HG02610 (cell line): ENCODE results near the gene TMEM106C.

Experiments
- ATAC-seq: cut with Tn5 transposase; IDR thresholded peaks from one replicate; pipeline ENCODE4 v1.9.1; 2021; ENCODE audit warnings: mild to moderate bottlenecking, moderate library complexity; ENCODE audit not compliant: unreplicated experiment

TMEM106C gene

GRCh38 chr12:47979166-47979565, 15.8 kb downstream of the TMEM106C start:
- no peak for ATAC-seq

- no peak for ATAC-seq
Measured at GRCh38 chr12:47979686-47980085, 16.3 kb downstream of the TMEM106C start.

- no peak for ATAC-seq
Measured at GRCh38 chr12:47980197-47980596, 16.8 kb downstream of the TMEM106C start.

DNA sequence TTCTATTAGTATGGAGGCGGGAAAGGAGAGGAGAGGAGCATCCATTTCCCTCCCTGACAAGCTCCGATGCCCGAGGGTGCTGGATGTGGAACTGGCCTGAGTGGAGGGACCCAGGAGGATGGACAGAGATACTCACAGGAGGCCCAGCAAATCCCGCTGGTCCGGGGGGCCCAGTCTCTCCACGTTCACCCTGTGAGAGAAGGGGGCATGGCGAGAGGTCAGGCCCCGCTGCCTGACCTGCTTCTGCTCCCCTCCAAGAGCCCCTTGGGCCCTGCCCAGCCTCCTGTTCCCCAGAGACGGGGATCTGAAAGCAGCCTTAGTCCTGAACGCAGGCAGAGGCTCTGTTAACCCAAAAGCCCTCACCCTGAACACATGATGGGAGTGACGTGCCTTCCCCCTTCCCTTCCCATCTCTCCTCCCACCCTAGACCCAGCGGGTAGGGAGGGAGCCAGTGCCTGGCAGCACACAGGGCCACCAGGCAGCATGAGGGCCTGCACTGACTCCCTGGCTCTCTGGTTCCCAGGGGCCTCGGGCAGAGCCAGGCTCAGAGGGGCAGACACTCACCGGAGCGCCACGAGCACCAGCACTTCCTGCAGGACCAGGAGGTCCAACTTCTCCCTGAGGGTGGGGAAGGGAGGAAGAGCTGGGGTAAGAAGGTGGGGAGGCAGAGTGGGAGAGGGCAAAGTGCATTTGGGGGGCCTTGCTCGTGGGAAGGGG, 17.5 kb downstream of the TMEM106C start:
- no peak for ATAC-seq

- no peak for ATAC-seq
Measured at GRCh38 chr12:47981496-47982260, 18.3 kb downstream of the TMEM106C start.

DNA sequence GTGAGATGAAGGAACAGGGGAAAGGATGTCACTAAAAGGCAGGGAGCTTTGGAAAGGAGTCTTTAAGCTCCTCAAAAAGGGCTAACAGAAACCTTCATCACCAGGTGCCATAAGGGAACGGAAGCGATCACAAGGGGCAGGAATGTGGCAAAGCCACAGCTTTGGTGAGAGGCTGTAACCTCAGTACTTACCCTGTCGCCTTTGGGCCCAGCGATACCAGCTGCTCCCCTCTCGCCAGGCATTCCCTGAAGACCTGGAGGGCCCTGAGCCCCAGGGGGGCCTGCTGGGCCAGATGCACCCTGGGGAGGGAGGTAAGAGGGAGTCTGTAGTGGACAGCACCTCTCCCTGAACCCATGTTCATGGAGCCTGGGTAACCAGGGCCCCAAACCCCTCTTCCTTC, 18.9 kb downstream of the TMEM106C start:
- no peak for ATAC-seq

DNA sequence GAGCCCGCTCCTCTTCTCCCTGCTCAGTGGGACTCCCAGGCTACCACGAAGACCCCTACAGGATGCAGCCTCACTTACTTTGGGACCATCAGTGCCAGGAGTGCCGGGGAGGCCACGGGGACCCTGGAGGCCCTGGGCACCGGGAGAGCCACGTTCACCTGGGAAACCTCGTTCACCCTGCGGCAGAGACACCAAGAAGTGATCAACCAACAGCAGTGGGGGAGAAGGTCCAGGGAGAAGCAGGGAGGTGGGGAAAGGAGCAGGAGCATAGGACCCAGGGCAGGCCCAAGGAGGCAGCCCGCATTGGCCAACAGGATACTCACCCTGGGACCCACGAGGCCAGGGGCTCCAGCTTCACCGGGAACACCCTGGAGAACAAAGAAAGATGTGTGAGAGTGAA, 19.4 kb downstream of the TMEM106C start:
- ATAC-seq: no peak

DNA sequence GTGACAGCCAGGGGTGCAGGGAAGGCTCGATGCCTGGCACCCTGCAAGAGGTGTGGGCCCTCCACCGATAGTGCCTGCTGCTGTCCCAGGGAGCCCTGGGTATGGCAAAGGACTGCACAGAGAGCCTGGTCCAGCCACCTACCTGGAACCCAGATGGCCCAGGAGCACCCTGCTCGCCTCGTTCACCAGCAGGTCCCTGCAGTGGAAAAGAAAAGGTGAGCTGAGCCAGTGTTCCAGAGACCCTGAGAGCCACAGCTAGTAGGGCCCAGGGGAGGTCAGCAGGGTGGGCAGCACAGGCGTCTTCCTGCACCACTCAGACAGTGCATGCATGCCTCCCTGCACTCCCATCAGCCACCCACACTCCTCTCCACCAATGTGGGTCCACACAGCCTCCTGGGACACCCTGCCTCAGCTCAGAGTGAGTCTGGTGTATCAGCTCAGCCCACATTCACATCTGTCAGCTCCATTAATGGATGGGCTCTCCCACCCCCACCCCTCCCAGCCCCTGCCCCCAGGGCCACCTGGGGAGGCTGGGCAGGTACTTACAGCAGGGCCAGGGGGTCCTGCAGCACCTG, 20.2 kb downstream of the TMEM106C start:
- no peak for ATAC-seq

- no peak for ATAC-seq
Measured at GRCh38 chr12:47984331-47984801, 21.0 kb downstream of the TMEM106C start.

DNA sequence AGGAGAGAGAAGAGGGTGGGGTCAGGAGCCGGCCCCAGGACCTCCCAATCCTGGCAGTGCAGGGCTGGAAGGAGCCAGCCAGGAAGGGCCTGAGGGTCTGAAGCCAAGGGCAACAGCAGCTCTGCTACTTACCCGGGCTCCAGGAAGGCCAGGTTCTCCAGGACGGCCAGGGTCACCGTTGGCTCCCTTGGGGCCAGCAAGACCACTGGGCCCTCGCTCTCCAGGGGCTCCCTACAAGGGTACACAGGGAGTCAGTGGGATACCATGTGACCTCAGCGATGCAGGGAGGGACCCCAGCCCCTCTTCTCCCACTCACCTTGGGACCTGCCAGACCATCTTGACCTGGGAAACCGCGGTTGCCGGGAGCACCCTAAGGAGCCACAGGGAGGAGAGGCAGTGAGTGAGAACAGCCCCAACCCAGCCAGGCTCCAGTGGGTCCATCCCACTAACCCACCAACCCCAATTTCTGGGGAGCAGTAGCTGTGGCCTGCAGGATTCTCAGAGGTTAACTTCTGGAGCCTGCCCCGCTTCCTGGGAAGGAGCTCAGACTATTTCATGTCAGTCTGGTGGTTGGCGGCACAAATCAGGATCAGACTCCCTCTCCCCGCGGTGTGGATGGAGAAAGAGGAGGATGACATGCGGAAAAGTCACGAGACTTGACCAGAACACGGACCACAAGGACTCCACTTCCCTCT, 22.3 kb downstream of the TMEM106C start:
- no peak for ATAC-seq

GRCh38 chr12:47986291-47986660, 22.9 kb downstream of the TMEM106C start:
- no peak for ATAC-seq

DNA sequence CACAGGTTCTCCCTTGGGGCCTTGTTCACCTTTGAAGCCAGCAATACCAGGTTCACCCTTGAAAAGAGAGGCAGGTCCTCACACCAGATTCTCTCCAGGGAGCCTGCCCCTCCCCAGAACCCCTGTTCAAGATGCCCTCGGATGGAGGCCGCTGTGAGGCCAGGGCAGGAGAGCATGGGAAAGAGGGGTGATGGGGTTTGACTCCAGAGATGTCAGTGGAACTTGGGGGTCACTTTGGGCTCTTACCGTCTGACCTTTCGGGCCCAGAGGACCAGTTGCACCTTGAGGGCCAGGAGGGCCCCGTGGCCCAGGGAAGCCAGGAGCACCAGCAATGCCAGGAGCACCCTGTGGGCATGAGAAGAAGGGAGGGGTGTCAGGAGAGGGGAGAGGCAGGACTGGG, 23.4 kb downstream of the TMEM106C start:
- no peak for ATAC-seq

GRCh38 chr12:47987411-47988072, 24.1 kb downstream of the TMEM106C start:
- ATAC-seq: no peak

GRCh38 chr12:47988073-47989022, 25.0 kb downstream of the TMEM106C start:
- no peak for ATAC-seq

- no peak for ATAC-seq
Measured at GRCh38 chr12:47989023-47989417, 25.6 kb downstream of the TMEM106C start.

GRCh38 chr12:47989666-47990065, 26.3 kb downstream of the TMEM106C start:
- no peak for ATAC-seq

DNA sequence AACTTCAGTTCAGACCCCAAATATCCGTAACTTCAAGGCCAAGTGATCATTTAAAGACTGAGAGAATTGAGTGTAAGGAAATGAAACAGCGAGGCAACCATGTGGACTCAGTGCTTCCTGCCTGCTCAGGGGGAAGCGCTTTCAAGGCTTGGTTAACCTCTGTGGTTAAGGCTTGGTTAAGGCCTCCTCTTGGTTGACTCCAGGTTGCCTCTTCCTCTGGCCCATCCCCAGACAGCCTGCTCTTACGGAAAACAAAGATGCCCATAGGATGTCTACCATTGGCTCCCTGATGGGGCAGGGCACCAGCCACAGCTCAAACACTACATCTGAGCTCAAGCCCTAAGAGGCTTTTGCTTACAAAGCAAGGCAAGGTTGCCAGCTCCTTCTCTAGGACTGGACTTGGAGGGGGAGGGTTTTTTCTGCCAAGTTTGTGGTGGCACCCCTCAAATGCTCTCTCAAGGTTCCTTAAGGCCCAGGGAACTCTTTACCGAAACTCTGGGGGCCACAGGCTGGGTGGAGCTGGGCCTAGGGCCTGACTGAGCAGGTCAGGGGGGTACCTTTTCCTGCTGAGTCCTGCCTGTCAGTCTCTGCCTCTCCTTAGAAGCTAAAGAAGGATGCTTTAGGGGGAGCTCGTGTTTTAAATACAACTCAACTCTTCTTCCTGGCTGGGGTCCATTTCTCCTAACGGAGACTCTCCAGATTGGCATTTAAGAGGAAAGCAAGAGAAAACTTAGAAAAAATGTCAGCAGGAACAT, 27.1 kb downstream of the TMEM106C start:
- ATAC-seq: peak; percentile 91

DNA sequence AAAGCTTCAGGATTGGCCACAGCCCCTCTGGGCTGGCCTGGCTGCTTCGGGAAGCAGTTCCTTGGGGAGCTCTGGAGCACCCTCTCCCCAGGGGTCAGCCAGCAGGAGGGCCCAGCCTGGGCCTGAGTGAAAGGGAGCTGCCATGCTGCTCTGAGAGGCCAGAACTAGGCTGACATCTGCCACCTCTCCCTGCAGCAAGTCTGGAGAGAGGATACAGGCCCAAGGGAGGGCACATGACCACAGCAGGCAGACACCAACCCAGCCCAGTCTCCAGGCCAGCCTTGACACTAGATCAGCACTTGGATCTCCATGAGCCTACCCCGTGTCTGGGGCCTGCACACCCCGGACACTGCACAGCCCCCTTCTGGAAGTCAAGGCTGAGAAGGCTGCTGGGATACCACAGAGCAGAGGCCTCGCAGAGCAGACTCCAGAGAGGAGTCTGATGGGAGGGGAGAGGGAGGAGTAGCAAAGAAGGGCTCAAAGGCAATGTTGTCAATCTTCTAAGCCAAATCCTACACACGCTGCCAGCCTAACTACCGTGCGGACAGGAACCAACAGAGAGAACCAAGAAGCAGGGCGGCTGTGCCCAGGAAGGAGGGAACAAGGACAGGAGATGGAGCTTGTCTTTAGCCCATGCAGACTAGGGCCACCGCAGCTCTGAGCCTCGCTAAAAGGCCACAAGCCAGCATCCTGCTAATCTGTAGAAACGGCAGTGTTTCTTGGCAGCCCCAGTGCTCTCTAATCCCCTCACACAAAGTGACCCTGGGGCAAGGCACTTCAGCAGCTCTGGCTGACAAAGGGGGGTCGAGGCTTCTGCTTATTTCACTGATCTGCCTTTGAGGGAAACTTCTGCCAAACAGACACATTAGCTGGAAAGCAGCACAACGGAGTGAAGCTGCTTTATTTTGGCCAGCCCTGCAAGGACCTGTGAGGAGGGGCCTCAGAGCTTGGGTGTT, 28.0 kb downstream of the TMEM106C start:
- ATAC-seq: no peak
